Neutrophil (primary cell): ENCODE measurements around the gene ABCG4.
"Not testable (repeated sequence)": the region's sequence is repeated elsewhere in the genome, so short reads cannot be mapped to it uniquely, and the experiment has no call there.

Source experiments
- H3K27ac ChIP-seq: fragments of 200-600 bp; sonication (generic); 2 replicates; pipeline ENCODE4 v1.5.1; 2016; ENCODE audit warnings: mild to moderate bottlenecking, moderate library complexity
- H3K27me3 ChIP-seq: fragments of 200-600 bp; sonication (generic); 2 replicates; pipeline ENCODE4 v1.6.0; 2016; ENCODE audit warnings: mild to moderate bottlenecking
- H3K36me3 ChIP-seq: fragments of 200-600 bp; sonication (generic); 2 replicates; pipeline ENCODE4 v1.5.1; 2017
- H3K4me1 ChIP-seq, 2 experiments: fragments of 200-600 bp in 1 of 2; sonication (generic) in 1 of 2; 1 replicate in 1 of 2; 2 replicates in 1 of 2; pipeline versions ENCODE4 v1.5.1 to v1.6.1; 2013 to 2016; ENCODE audit warnings: low read depth in 1 of 2, low read length in 1 of 2, mild to moderate bottlenecking in 1 of 2, moderate library complexity in 1 of 2; ENCODE audit not compliant: control insufficient read depth in 1 of 2, insufficient read depth in 1 of 2
- H3K4me3 ChIP-seq, 2 experiments: fragments of 200-600 bp in 1 of 2; sonication (generic) in 1 of 2; 1 replicate in 1 of 2; 2 replicates in 1 of 2; pipeline ENCODE4 v1.5.1; 2013 to 2016; ENCODE audit warnings: low read depth in 1 of 2, low read length in 1 of 2, mild to moderate bottlenecking in 1 of 2, moderate library complexity in 1 of 2
- H3K9me3 ChIP-seq: fragments of 200-600 bp; sonication (generic); 2 replicates; pipeline ENCODE4 v1.5.1; 2016
- TF ChIP-seq, protein P1 (sequence below): fragments of 200-600 bp; sonication (generic); IDR thresholded peaks from 2 replicates; pipeline ENCODE4 v1.5.1; 2016; ENCODE audit warnings: antibody characterized with exemption

ABCG4 gene

DNA sequence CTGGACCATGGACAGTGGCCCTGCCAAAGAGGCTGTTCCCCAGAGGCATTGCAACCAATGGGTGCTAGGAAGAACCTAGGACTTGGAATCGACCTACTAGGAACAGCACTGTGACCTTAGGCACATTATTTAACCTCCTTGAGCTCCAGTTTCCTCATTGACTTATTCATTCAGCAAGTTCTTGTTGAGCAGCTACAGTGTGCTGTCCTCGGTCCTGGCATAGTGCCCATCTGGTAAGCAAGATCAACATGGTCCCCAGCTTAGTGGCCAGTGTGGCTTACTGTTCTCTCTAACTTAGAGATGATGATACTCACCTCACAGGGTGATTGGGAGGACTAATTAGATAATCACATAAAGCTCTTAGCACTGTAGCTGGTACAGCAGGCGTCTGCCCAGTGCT lies 8.2 kb downstream of the ABCG4 start:
- TF ChIP-seq, protein P1, sequence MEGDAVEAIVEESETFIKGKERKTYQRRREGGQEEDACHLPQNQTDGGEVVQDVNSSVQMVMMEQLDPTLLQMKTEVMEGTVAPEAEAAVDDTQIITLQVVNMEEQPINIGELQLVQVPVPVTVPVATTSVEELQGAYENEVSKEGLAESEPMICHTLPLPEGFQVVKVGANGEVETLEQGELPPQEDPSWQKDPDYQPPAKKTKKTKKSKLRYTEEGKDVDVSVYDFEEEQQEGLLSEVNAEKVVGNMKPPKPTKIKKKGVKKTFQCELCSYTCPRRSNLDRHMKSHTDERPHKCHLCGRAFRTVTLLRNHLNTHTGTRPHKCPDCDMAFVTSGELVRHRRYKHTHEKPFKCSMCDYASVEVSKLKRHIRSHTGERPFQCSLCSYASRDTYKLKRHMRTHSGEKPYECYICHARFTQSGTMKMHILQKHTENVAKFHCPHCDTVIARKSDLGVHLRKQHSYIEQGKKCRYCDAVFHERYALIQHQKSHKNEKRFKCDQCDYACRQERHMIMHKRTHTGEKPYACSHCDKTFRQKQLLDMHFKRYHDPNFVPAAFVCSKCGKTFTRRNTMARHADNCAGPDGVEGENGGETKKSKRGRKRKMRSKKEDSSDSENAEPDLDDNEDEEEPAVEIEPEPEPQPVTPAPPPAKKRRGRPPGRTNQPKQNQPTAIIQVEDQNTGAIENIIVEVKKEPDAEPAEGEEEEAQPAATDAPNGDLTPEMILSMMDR: no peak
- Histone ChIP-seq H3K27ac (no peak overlapping the region), H3K9me3 (no peaks in the 10 kb centered on the region), H3K36me3 (no peaks in the 10 kb centered on the region), H3K4me1 (no peaks in the 10 kb centered on the region), H3K4me3 (no peak overlapping the region), H3K27me3 (peaks cover 53% of the 10 kb centered on the region)

DNA sequence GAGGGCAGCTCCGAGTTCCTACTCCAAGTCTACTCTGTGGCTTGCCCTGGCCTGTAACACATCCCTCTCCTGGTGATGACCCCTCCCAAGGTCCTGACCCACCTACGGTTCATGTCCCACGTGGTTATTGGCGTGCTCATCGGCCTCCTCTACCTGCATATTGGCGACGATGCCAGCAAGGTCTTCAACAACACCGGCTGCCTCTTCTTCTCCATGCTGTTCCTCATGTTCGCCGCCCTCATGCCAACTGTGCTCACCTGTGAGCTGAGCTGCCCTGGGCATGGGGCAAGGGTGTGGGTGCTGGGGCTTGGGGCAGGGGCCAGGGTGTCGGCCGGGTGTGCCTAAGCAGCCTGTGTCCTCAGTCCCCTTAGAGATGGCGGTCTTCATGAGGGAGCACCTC lies 9.6 kb downstream of the ABCG4 start:
- H3K36me3 ChIP-seq: no peaks in the 10 kb centered on the region
- no peak overlapping the region for H3K4me3 ChIP-seq
- peaks cover 39% of the 10 kb centered on the region for H3K27me3 ChIP-seq
- H3K27ac ChIP-seq: no peak overlapping the region
- H3K9me3 ChIP-seq: no peaks in the 10 kb centered on the region
- TF ChIP-seq, protein P1: no peak
- no peaks in the 10 kb centered on the region for H3K4me1 ChIP-seq

DNA sequence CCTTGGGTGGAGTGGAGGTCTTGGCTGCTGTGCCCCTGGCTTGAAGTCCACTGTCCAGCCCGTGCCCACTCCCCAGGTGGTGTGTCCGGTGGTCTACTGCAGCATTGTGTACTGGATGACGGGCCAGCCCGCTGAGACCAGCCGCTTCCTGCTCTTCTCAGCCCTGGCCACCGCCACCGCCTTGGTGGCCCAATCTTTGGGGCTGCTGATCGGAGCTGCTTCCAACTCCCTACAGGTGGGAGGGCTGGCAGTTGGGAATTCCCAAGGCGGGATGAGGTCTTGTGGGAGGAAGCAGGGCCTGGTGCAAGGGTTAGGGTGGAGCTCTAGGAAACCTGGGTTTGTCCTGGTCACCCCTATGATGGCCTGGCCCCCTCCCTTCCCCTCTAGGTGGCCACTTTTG lies 11.3 kb downstream of the ABCG4 start:
- peaks cover 22% of the 10 kb centered on the region for H3K27me3 ChIP-seq
- no peaks in the 10 kb centered on the region for H3K4me1 ChIP-seq
- TF ChIP-seq, protein P1: no peak
- H3K9me3 ChIP-seq: no peaks in the 10 kb centered on the region
- H3K4me3 ChIP-seq: no peak overlapping the region
- H3K27ac ChIP-seq: no peak overlapping the region
- H3K36me3 ChIP-seq: no peaks in the 10 kb centered on the region

DNA sequence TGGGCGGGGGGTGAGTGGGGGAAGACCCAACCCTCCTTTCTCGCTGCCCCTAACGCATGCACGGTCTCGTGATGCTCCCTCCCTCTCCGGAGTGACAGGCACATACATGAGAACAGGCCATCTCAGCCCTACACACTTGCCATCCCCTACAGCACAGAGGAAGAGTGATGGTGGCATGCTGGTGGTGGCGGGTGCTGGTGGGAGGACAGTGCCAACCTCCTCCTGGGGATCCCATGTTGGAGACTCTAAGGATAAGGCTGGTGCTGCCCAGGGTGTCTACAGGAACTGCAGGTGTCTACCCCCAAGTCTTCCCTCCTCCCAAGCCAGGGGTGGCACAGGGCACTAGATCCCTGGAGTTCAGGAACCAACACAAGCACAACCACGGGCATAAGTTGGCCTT lies 13.0 kb downstream of the ABCG4 start:
- Histone ChIP-seq H3K27me3 (peaks cover 5% of the 10 kb centered on the region), H3K9me3 (no peaks in the 10 kb centered on the region)

DNA sequence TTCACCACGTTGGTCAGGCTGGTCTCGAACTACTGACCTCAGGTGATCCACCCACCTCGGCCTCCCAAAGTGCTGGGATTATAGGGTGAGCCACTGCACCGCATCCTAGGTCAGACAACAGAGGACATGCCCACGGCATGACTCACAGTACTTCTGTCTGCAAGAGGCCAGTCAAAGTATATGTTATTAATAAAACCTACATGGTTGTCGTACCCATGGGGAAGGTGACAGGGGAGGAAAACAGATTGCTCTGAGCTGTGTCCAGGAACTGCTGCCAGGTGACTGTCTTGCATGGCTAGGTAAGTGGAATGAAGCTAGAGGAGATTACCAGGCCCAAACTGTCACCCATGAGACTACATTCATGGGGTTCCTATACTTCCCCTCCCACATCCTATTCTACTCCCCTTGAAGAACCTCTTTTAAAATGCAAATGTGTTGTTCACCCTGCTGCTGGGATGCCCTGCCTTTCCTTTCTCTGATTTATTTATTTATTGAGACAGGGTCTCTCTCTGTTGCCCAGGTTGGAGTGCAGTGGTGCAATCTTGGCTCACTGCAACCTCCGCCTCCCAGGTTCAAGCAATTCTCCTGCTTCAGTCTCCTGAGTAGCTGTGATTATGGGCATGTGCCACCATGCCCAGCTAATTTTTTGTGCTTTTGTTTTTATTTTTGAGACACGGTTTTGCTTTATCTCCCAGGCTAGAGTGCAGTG lies 17.7 kb downstream of the ABCG4 start:
- H3K9me3 ChIP-seq: no peaks in the 10 kb centered on the region
- peaks cover 18 to 26% of the 10 kb centered on the region in 2 experiments for H3K4me1 ChIP-seq
- H3K36me3 ChIP-seq: no peaks in the 10 kb centered on the region
- TF ChIP-seq, protein P1: no peak
- H3K27me3 ChIP-seq: no peaks in the 10 kb centered on the region
- H3K4me3 ChIP-seq: no peak overlapping the region
- no peak overlapping the region for H3K27ac ChIP-seq

More for the DNA sequence above, 13.0 kb downstream of the ABCG4 start:
- Histone ChIP-seq H3K27ac (no peak overlapping the region), H3K4me3 (no peak overlapping the region), H3K4me1 (no peaks in the 10 kb centered on the region), H3K36me3 (no peaks in the 10 kb centered on the region)
- TF ChIP-seq, protein P1: no peak

DNA sequence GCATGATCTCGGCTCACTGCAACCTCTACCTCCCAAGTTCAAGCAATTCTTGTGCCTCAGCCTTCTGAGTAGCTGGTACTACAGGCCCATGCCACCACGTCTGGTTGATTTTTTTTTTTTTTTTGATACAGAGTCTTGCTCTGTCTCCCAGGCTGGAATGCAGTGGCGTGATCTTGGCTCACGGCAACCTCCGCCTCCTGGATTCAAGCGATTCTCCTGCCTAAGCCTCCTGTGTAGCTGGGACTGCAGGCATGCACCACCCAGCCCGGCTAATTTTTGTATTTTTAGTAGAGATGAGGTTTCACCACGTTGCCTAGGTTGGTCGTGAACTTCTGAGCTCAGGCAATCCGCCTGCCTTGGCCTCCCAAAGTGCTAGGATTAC lies 18.2 kb downstream of the ABCG4 start:
- peaks cover 22 to 28% of the 10 kb centered on the region in 2 experiments for H3K4me1 ChIP-seq
- not testable (repeated sequence) for H3K4me3 ChIP-seq, H3K27me3 ChIP-seq, H3K27ac ChIP-seq, H3K9me3 ChIP-seq, H3K36me3 ChIP-seq
